OCI-LY7 (cell line): ENCODE data around the gene SAXO2. TPM values are rescaled to one million over a fixed set of nuclear protein-coding genes. Genes with fewer than 3 reads are reported as not detected.
"Not testable (repeated sequence)": the region's sequence is repeated elsewhere in the genome, so short reads cannot be mapped to it uniquely, and the experiment has no call there.

Experiments
- BruUV-seq: library from RNA; stranded (reverse); fragments of 400-500 nt; replicated peaks from 2 replicates; lab custom pipeline; 2021; lab: Mats Ljungman, UMichigan
- CTCF ChIA-PET: fragments of 300-600 bp; sonication (Branson Sonifier 250); formaldehyde crosslinking; loops from one replicate; lab custom pipeline; 2022; ENCODE audit warnings: antibody characterized with exemption; ENCODE audit not compliant: unreplicated experiment; lab: Charles Lee
- POLR2A ChIA-PET: fragments of 300-600 bp; sonication (Branson Sonifier 250); formaldehyde crosslinking; loops from one replicate; lab custom pipeline; 2022; ENCODE audit warnings: antibody characterized with exemption; lab: Charles Lee
- DNase-seq: peaks from one replicate; pipeline ENCODE4 v3.0.0-alpha.2; 2015; ENCODE audit warnings: low spot score
- H2AFZ ChIP-seq: fragments of 200-600 bp; sonication (generic), shearing (Covaris generic); 2 replicates; pipeline ENCODE4 v1.6.1; 2014; ENCODE audit warnings: mild to moderate bottlenecking, antibody characterized with exemption, low read length, moderate library complexity
- H3K27ac ChIP-seq: fragments of 200-600 bp; sonication (generic); 2 replicates; pipeline ENCODE4 v1.5.1; 2014; ENCODE audit warnings: mixed run types, low read depth, mild to moderate bottlenecking, moderate library complexity, low read length, inconsistent platforms; ENCODE audit not compliant: poor library complexity, severe bottlenecking
- H3K36me3 ChIP-seq: fragments of 200-600 bp; sonication (generic); 2 replicates; pipeline ENCODE4 v1.6.1; 2014; ENCODE audit warnings: mild to moderate bottlenecking, antibody characterized with exemption, low read length, moderate library complexity, mixed read lengths; ENCODE audit not compliant: insufficient read depth
- H3K4me1 ChIP-seq: fragments of 200-600 bp; sonication (generic); 2 replicates; pipeline ENCODE4 v1.5.1; 2014; ENCODE audit warnings: mild to moderate bottlenecking, low read length; ENCODE audit not compliant: insufficient read depth, poor library complexity, severe bottlenecking
- H3K4me2 ChIP-seq: fragments of 200-600 bp; sonication (generic); 2 replicates; pipeline ENCODE4 v1.6.1; 2014; ENCODE audit warnings: mild to moderate bottlenecking, low read length
- H3K4me3 ChIP-seq: fragments of 200-600 bp; sonication (generic); 2 replicates; pipeline ENCODE4 v1.5.1; 2014; ENCODE audit warnings: mild to moderate bottlenecking, low read depth, low read length; ENCODE audit not compliant: poor library complexity, severe bottlenecking
- H3K79me2 ChIP-seq: fragments of 200-600 bp; sonication (generic); 2 replicates; pipeline ENCODE4 v1.6.1; 2016; ENCODE audit warnings: low read depth, mild to moderate bottlenecking, low read length, moderate library complexity, mixed read lengths; ENCODE audit not compliant: insufficient read depth
- H3K9me2 ChIP-seq: fragments of 200-600 bp; sonication (generic); 2 replicates; pipeline ENCODE4 v1.6.1; 2016; ENCODE audit warnings: mild to moderate bottlenecking, low read length, mixed read lengths; ENCODE audit not compliant: insufficient read depth
- H3K9me3 ChIP-seq: fragments of 200-600 bp; sonication (generic); 2 replicates; pipeline ENCODE4 v1.6.1; 2014; ENCODE audit warnings: mild to moderate bottlenecking, mixed run types, low read length, mixed read lengths
- H4K20me1 ChIP-seq: fragments of 200-600 bp; sonication (generic); 2 replicates; pipeline ENCODE4 v1.6.1; 2014; ENCODE audit warnings: mild to moderate bottlenecking, antibody characterized with exemption, low read length, moderate library complexity, mixed read lengths; ENCODE audit not compliant: insufficient read depth
- CTCF ChIP-seq: fragments of 200-600 bp; sonication (generic); conservative IDR thresholded peaks from 2 replicates; pipeline ENCODE4 v1.5.1; 2014; ENCODE audit warnings: mild to moderate bottlenecking, antibody characterized with exemption, low read length, moderate library complexity, mixed read lengths
- EZH2phosphoT487 ChIP-seq: fragments of 200-600 bp; sonication (generic); IDR thresholded peaks from 2 replicates; pipeline ENCODE4 v1.6.1; 2018; ENCODE audit warnings: low read depth, borderline replicate concordance, mild to moderate bottlenecking, mixed run types, antibody characterized with exemption, low read length, moderate library complexity, mixed read lengths
- intact Hi-C: fragments of 100-400 bp; cut with micrococcal nuclease; formaldehyde crosslinking; loops from one replicate; pipeline ENCODE4 v1.10.0; 2022; ENCODE audit not compliant: unreplicated experiment
- total RNA-seq, 2 experiments: library from RNA; depleted of rRNA in 1 of 2; stranded (reverse); fragments of >200 nt in 1 of 2; shearing (Covaris generic) in 1 of 2; gene quantifications; 2 replicates each; pipeline ENCODE4 v1.2.3, GENCODE V29; 2014 to 2022

The SAXO2 gene
- total RNA-seq, 2 experiments from 2014 or later: 1.9 to 6.5 TPM

GRCh38 chr15:82239685-82240391 is 22.8 kb upstream of the SAXO2 start:
- no peak for TF ChIP-seq CTCF
- no peak for TF ChIP-seq EZH2phosphoT487
- Histone ChIP-seq H4K20me1 (no peaks in the 10 kb centered on the region), H3K9me3 (no peaks in the 10 kb centered on the region), H3K79me2 (no peaks in the 10 kb centered on the region), H3K27ac (no peak overlapping the region), H2AFZ (no peak overlapping the region), H3K36me3 (peaks cover 48% of the 10 kb centered on the region), H3K4me1 (no peaks in the 10 kb centered on the region), H3K4me2 (no peak overlapping the region), H3K4me3 (no peak overlapping the region), H3K9me2 (no peaks in the 10 kb centered on the region)
- BruUV-seq: no TSS peak
- intact Hi-C loops: no loop called here
- no peak for DNase-seq
- POLR2A ChIA-PET: interaction anchor here (0.7 to 1.3 kb wide), 2 partner anchors 23 to 507 kb away, joined by 3 to 4 read pairs; partner anchors contain the start of genes EFL1 and SAXO2
- CTCF ChIA-PET: no interaction called here

- BruUV-seq, POLR2A ChIA-PET, H4K20me1 ChIP-seq: not testable (repeated sequence)
Observed at GRCh38 chr15:82241836-82242499, 20.6 kb upstream of the SAXO2 start.

GRCh38 chr15:82243644-82244043 is 19.0 kb upstream of the SAXO2 start:
- H4K20me1 ChIP-seq, intact Hi-C loops, DNase-seq, H3K9me3 ChIP-seq, BruUV-seq, H3K27ac ChIP-seq, CTCF ChIA-PET, H3K79me2 ChIP-seq, H2AFZ ChIP-seq, H3K9me2 ChIP-seq, H3K4me2 ChIP-seq, H3K4me1 ChIP-seq, H3K4me3 ChIP-seq: not testable (repeated sequence)
- H3K36me3 ChIP-seq: peaks cover 28% of the 10 kb centered on the region
- POLR2A ChIA-PET: interaction anchor here (1.0 to 1.1 kb wide), 2 partner anchors 29 to 138 kb away, joined by 3 to 4 read pairs; no protein-coding TSS in a partner anchor

More at GRCh38 chr15:82241836-82242499, 20.6 kb upstream of the SAXO2 start:
- CTCF ChIA-PET, H3K9me2 ChIP-seq, DNase-seq, intact Hi-C loops, H2AFZ ChIP-seq, H3K4me2 ChIP-seq, H3K4me3 ChIP-seq, H3K9me3 ChIP-seq, H3K4me1 ChIP-seq, H3K79me2 ChIP-seq, H3K27ac ChIP-seq: not testable (repeated sequence)
- peaks cover 40% of the 10 kb centered on the region for H3K36me3 ChIP-seq

GRCh38 chr15:82245956-82246355 is 16.7 kb upstream of the SAXO2 start:
- H3K79me2 ChIP-seq, H3K4me1 ChIP-seq, BruUV-seq, intact Hi-C loops, H3K9me2 ChIP-seq, H3K4me2 ChIP-seq, H3K9me3 ChIP-seq, H4K20me1 ChIP-seq, H2AFZ ChIP-seq, H3K4me3 ChIP-seq, DNase-seq, POLR2A ChIA-PET, CTCF ChIA-PET, H3K27ac ChIP-seq: not testable (repeated sequence)
- H3K36me3 ChIP-seq: peaks cover 13% of the 10 kb centered on the region

GRCh38 chr15:82248261-82248660 is 14.4 kb upstream of the SAXO2 start:
- intact Hi-C loops, H3K4me3 ChIP-seq, H3K27ac ChIP-seq, H3K9me2 ChIP-seq, CTCF ChIA-PET, H3K79me2 ChIP-seq, H3K9me3 ChIP-seq, DNase-seq, H4K20me1 ChIP-seq, H3K4me1 ChIP-seq, H2AFZ ChIP-seq, POLR2A ChIA-PET, BruUV-seq, H3K4me2 ChIP-seq: not testable (repeated sequence)
- peaks cover 19% of the 10 kb centered on the region for H3K36me3 ChIP-seq
